Stimulated activated CD4-positive, alpha-beta T cell treated with anti-CD3 and anti-CD28 coated beads, TNF-alpha, amount 100 ng/mL, for 24 hours (primary cell): ENCODE measurements around the gene PTGS2.
"Not testable (repeated sequence)": the region's sequence is repeated elsewhere in the genome, so short reads cannot be mapped to it uniquely, and the experiment has no call there.

Source experiments
- DNase-seq, 3 experiments: peaks; one replicate each; pipeline ENCODE4 v3.0.0-alpha.2; 2020; ENCODE audit warnings: low read depth in 3 of 3

PTGS2 gene

GRCh38 chr1:186670297-186671135 lies 9.7 kb downstream of the PTGS2 start:
- no peak for DNase-seq

- DNase-seq, result not testable (repeated sequence)
Measured at GRCh38 chr1:186669784-186670183, 10.4 kb downstream of the PTGS2 start.

- DNase-seq, result not testable (repeated sequence)
Measured at GRCh38 chr1:186664217-186664616, 16.0 kb downstream of the PTGS2 start.

- DNase-seq, result no peak
Measured at GRCh38 chr1:186662752-186663151, 17.5 kb downstream of the PTGS2 start.

GRCh38 chr1:186659890-186660341 lies 20.3 kb downstream of the PTGS2 start:
- DNase-seq, result no peak

GRCh38 chr1:186658999-186659398 lies 21.2 kb downstream of the PTGS2 start:
- DNase-seq, result no peak

- no peak for DNase-seq
Measured at GRCh38 chr1:186657481-186657880, 22.7 kb downstream of the PTGS2 start.

GRCh38 chr1:186655876-186656275 lies 24.3 kb downstream of the PTGS2 start:
- no peak for DNase-seq

GRCh38 chr1:186654741-186655140 lies 25.5 kb downstream of the PTGS2 start:
- no peak for DNase-seq

- DNase-seq, result no peak
Measured at GRCh38 chr1:186653312-186653711, 26.9 kb downstream of the PTGS2 start.

- DNase-seq, result no peak
Measured at GRCh38 chr1:186648613-186649012, 31.6 kb downstream of the PTGS2 start.

- not testable (repeated sequence) for DNase-seq
Measured at GRCh38 chr1:186647985-186648384, 32.2 kb downstream of the PTGS2 start.

- no peak for DNase-seq
Measured at GRCh38 chr1:186643614-186644013, 36.6 kb downstream of the PTGS2 start.

- DNase-seq, result not testable (repeated sequence)
Measured at GRCh38 chr1:186637567-186637966, 42.7 kb downstream of the PTGS2 start.

- no peak for DNase-seq
Measured at GRCh38 chr1:186636786-186637185, 43.4 kb downstream of the PTGS2 start.

- no peak for DNase-seq
Measured at GRCh38 chr1:186634511-186634910, 45.7 kb downstream of the PTGS2 start.

GRCh38 chr1:186633116-186633515 lies 47.1 kb downstream of the PTGS2 start:
- no peak for DNase-seq

- DNase-seq, result no peak
Measured at GRCh38 chr1:186629341-186629740, 50.9 kb downstream of the PTGS2 start.

GRCh38 chr1:186628910-186629309 lies 51.3 kb downstream of the PTGS2 start:
- DNase-seq, result no peak

GRCh38 chr1:186627019-186627418 lies 53.2 kb downstream of the PTGS2 start:
- no peak for DNase-seq

- DNase-seq, result no peak
Measured at GRCh38 chr1:186626356-186626932, 53.8 kb downstream of the PTGS2 start.

GRCh38 chr1:186623551-186623950 lies 56.7 kb downstream of the PTGS2 start:
- no peak for DNase-seq
